ENCODE measurements around the gene ENKUR. TPM values are rescaled to one million over a fixed set of nuclear protein-coding genes. Genes with fewer than 3 reads are reported as not detected.

The ENKUR gene
- total and polyA plus RNA-seq, 2 experiments from 2014 or later, result 0.44 TPM; not detected in 1

DNA sequence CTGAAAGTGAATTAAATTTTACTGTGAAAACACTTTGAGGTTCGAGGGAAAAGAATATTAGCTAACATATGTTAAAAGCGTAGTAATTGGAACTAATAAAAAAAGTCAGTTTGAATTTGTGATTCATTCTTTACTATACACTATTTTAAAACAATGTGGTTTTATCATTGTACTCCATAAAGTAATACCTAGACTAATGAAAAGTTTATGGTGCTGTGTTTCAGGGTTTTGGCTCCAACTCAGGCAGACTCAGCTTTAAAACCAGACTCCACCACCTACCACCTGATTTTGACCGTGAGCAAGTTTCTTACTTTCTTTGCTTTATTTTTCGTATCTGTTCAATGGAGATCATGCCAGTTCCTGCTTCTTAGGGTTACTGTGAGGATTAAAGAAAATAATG lies 54.4 kb downstream of the ENKUR start:
- Mint-ChIP-seq H3K27ac (no peak overlapping the region), H3K36me3 (ENCODE audit: low read depth) (no peaks in the 10 kb centered on the region), H3K9me3 (no peaks in the 10 kb centered on the region), H3K27me3 (ENCODE audit: insufficient read depth, low read depth, poor library complexity) (peaks cover 2% of the 10 kb centered on the region), H3K4me1 (peaks cover 16% of the 10 kb centered on the region), H3K4me3 (no peak overlapping the region)
- Histone ChIP-seq H2AFZ (no peak overlapping the region), H3K4me2 (no peak overlapping the region), H3F3A (replicated peaks; ENCODE audit: low read depth) (no peaks in the 10 kb centered on the region), H4K20me1 (replicated peaks; ENCODE audit: insufficient read depth) (no peaks in the 10 kb centered on the region), H3K9me2 (ENCODE audit: insufficient read depth) (no peaks in the 10 kb centered on the region), H3K4me3 (no peak overlapping the region), H3K36me3 (ENCODE audit: insufficient read depth) (no peaks in the 10 kb centered on the region), H3K27me3 (ENCODE audit: insufficient read depth) (no peaks in the 10 kb centered on the region), H3K79me2 (replicated peaks; ENCODE audit: insufficient read depth) (no peaks in the 10 kb centered on the region), H3K4me1 (ENCODE audit: insufficient read depth) (peaks cover 3% of the 10 kb centered on the region; the same call in 1 of the 2 replicates), H3K27ac (ENCODE audit: low read depth) (no peak overlapping the region)
- ATAC-seq, result no peak
- TF ChIP-seq CREB1 (CRISPR knock-in tag; IDR thresholded peaks at IDR 0.05; ENCODE audit: low read depth), result no peak
- DNase-seq (ENCODE audit: low spot score), result no peak

DNA sequence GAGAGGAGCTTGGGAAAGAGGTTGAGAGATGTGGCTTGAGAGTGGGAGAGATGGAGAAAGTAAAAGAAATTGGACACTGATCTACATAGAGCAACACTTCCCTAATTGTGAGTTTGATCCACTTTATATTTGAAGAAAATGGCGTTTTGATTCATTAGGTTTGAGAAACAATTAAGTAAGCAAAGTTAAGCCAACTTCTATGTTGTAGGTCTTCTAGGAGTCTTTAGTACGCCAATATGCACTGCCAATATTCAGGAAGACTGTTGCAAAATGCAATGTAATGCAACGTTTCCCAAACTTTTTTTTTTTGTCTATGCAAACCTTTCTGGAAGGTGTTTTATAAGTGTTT lies 56.6 kb downstream of the ENKUR start:
- TF ChIP-seq EZH2phosphoT487 (IDR thresholded peaks at IDR 0.05; ENCODE audit: unreplicated experiment) (no peak), CREB1 (CRISPR knock-in tag; IDR thresholded peaks at IDR 0.05; ENCODE audit: low read depth) (no peak), JUNB (IDR thresholded peaks at IDR 0.05; ENCODE audit: unreplicated experiment) (no peak), POLR2AphosphoS5 (IDR thresholded peaks at IDR 0.05; ENCODE audit: low read depth) (no peak), NANOG (IDR thresholded peaks at IDR 0.05; ENCODE audit: borderline replicate concordance) (no peak), EZH2 (IDR thresholded peaks at IDR 0.05; ENCODE audit: low read depth, unreplicated experiment) (no peak)
- TF ChIP-seq, protein P1, sequence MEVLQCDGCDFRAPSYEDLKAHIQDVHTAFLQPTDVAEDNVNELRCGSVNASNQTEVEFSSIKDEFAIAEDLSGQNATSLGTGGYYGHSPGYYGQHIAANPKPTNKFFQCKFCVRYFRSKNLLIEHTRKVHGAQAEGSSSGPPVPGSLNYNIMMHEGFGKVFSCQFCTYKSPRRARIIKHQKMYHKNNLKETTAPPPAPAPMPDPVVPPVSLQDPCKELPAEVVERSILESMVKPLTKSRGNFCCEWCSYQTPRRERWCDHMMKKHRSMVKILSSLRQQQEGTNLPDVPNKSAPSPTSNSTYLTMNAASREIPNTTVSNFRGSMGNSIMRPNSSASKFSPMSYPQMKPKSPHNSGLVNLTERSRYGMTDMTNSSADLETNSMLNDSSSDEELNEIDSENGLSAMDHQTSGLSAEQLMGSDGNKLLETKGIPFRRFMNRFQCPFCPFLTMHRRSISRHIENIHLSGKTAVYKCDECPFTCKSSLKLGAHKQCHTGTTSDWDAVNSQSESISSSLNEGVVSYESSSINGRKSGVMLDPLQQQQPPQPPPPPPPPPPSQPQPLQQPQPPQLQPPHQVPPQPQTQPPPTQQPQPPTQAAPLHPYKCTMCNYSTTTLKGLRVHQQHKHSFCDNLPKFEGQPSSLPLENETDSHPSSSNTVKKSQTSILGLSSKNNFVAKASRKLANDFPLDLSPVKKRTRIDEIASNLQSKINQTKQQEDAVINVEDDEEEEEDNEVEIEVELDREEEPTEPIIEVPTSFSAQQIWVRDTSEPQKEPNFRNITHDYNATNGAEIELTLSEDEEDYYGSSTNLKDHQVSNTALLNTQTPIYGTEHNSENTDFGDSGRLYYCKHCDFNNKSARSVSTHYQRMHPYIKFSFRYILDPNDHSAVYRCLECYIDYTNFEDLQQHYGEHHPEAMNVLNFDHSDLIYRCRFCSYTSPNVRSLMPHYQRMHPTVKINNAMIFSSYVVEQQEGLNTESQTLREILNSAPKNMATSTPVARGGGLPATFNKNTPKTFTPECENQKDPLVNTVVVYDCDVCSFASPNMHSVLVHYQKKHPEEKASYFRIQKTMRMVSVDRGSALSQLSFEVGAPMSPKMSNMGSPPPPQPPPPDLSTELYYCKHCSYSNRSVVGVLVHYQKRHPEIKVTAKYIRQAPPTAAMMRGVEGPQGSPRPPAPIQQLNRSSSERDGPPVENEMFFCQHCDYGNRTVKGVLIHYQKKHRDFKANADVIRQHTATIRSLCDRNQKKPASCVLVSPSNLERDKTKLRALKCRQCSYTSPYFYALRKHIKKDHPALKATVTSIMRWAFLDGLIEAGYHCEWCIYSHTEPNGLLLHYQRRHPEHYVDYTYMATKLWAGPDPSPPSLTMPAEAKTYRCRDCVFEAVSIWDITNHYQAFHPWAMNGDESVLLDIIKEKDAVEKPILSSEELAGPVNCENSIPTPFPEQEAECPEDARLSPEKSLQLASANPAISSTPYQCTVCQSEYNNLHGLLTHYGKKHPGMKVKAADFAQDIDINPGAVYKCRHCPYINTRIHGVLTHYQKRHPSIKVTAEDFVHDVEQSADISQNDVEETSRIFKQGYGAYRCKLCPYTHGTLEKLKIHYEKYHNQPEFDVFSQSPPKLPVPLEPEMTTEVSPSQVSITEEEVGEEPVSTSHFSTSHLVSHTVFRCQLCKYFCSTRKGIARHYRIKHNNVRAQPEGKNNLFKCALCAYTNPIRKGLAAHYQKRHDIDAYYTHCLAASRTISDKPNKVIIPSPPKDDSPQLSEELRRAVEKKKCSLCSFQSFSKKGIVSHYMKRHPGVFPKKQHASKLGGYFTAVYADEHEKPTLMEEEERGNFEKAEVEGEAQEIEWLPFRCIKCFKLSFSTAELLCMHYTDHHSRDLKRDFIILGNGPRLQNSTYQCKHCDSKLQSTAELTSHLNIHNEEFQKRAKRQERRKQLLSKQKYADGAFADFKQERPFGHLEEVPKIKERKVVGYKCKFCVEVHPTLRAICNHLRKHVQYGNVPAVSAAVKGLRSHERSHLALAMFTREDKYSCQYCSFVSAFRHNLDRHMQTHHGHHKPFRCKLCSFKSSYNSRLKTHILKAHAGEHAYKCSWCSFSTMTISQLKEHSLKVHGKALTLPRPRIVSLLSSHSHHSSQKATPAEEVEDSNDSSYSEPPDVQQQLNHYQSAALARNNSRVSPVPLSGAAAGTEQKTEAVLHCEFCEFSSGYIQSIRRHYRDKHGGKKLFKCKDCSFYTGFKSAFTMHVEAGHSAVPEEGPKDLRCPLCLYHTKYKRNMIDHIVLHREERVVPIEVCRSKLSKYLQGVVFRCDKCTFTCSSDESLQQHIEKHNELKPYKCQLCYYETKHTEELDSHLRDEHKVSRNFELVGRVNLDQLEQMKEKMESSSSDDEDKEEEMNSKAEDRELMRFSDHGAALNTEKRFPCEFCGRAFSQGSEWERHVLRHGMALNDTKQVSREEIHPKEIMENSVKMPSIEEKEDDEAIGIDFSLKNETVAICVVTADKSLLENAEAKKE (CRISPR knock-in tag; IDR thresholded peaks at IDR 0.05), result no peak
- TF ChIP-seq, protein P2, sequence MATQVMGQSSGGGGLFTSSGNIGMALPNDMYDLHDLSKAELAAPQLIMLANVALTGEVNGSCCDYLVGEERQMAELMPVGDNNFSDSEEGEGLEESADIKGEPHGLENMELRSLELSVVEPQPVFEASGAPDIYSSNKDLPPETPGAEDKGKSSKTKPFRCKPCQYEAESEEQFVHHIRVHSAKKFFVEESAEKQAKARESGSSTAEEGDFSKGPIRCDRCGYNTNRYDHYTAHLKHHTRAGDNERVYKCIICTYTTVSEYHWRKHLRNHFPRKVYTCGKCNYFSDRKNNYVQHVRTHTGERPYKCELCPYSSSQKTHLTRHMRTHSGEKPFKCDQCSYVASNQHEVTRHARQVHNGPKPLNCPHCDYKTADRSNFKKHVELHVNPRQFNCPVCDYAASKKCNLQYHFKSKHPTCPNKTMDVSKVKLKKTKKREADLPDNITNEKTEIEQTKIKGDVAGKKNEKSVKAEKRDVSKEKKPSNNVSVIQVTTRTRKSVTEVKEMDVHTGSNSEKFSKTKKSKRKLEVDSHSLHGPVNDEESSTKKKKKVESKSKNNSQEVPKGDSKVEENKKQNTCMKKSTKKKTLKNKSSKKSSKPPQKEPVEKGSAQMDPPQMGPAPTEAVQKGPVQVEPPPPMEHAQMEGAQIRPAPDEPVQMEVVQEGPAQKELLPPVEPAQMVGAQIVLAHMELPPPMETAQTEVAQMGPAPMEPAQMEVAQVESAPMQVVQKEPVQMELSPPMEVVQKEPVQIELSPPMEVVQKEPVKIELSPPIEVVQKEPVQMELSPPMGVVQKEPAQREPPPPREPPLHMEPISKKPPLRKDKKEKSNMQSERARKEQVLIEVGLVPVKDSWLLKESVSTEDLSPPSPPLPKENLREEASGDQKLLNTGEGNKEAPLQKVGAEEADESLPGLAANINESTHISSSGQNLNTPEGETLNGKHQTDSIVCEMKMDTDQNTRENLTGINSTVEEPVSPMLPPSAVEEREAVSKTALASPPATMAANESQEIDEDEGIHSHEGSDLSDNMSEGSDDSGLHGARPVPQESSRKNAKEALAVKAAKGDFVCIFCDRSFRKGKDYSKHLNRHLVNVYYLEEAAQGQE (IDR thresholded peaks at IDR 0.05; ENCODE audit: unreplicated experiment), result no peak
- TF ChIP-seq, protein P3, sequence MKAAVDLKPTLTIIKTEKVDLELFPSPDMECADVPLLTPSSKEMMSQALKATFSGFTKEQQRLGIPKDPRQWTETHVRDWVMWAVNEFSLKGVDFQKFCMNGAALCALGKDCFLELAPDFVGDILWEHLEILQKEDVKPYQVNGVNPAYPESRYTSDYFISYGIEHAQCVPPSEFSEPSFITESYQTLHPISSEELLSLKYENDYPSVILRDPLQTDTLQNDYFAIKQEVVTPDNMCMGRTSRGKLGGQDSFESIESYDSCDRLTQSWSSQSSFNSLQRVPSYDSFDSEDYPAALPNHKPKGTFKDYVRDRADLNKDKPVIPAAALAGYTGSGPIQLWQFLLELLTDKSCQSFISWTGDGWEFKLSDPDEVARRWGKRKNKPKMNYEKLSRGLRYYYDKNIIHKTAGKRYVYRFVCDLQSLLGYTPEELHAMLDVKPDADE (IDR thresholded peaks at IDR 0.05), result no peak
- no peaks in the 10 kb centered on the region for H3K36me3 Mint-ChIP-seq (ENCODE audit: low read depth)
- DNase-seq (ENCODE audit: low spot score) (no peak), ATAC-seq (no peak)
- Histone ChIP-seq H3F3A (replicated peaks; ENCODE audit: low read depth) (no peaks in the 10 kb centered on the region), H4K20me1 (replicated peaks; ENCODE audit: insufficient read depth) (no peaks in the 10 kb centered on the region), H3K4me1 (ENCODE audit: insufficient read depth) (peaks cover 3% of the 10 kb centered on the region; the same call in 1 of the 2 replicates), H3K27ac (ENCODE audit: low read depth) (no peak overlapping the region), H3K4me2 (no peak overlapping the region), H2AFZ (no peak overlapping the region), H3K9me2 (ENCODE audit: insufficient read depth) (no peaks in the 10 kb centered on the region), H3K79me2 (replicated peaks; ENCODE audit: insufficient read depth) (no peaks in the 10 kb centered on the region), H3K27me3 (ENCODE audit: insufficient read depth) (no peaks in the 10 kb centered on the region), H3K4me3 (no peak overlapping the region), H3K36me3 (ENCODE audit: insufficient read depth) (no peaks in the 10 kb centered on the region)
- peaks cover 2% of the 10 kb centered on the region for H3K27me3 Mint-ChIP-seq (ENCODE audit: insufficient read depth, low read depth, poor library complexity)
- H3K4me1 Mint-ChIP-seq, result peaks cover 16% of the 10 kb centered on the region
- no peak overlapping the region for H3K4me3 Mint-ChIP-seq
- H3K27ac Mint-ChIP-seq, result no peak overlapping the region
- no peaks in the 10 kb centered on the region for H3K9me3 Mint-ChIP-seq

Data from GM23338 (cell line).